ENCODE measurements around the gene CC2D2A.

- TF ChIP-seq POLR2A (IDR thresholded peaks at IDR 0.05) (no peak), CTCF (IDR thresholded peaks at IDR 0.05) (no peak), POLR2AphosphoS5 (IDR thresholded peaks at IDR 0.05) (no peak)
Measured at GRCh38 chr4:15423285-15423711, 46.4 kb upstream of the CC2D2A start.

All from prostate gland (tissue), 2 donors.